GM10266 (cell line): ENCODE data around the gene MBD4.

Experiments used
- DNase-seq: peaks from one replicate; pipeline ENCODE4 v3.0.0; 2012; ENCODE audit errors: extremely low spot score
- CTCF ChIP-seq: IDR thresholded peaks from 2 replicates; pipeline ENCODE4 v1.5.1; 2012; ENCODE audit warnings: mild to moderate bottlenecking, low read depth; ENCODE audit not compliant: control insufficient read depth, insufficient read depth; ENCODE audit errors: missing control alignments

Gene MBD4

GRCh38 chr3:129461461-129462146 is 21.9 kb upstream of the MBD4 start:
- no peak for TF ChIP-seq CTCF
- DNase-seq = no peak

- no peak for DNase-seq
- no peak for TF ChIP-seq CTCF
These were observed 21.3 kb upstream of the MBD4 start for GRCh38 chr3:129461022-129461421.

GRCh38 chr3:129460572-129460971 is 20.8 kb upstream of the MBD4 start:
- no peak for TF ChIP-seq CTCF
- no peak for DNase-seq

- no peak for DNase-seq
- no peak for TF ChIP-seq CTCF
These were observed 20.4 kb upstream of the MBD4 start for GRCh38 chr3:129460155-129460554.

GRCh38 chr3:129453732-129454131 is 14.0 kb upstream of the MBD4 start:
- TF ChIP-seq CTCF = no peak
- no peak for DNase-seq

GRCh38 chr3:129449279-129450115 is 9.7 kb upstream of the MBD4 start:
- no peak for TF ChIP-seq CTCF
- DNase-seq = no peak
